SKM-1 treated with dmso at 0.1 percent for 144 hours (cell line): ENCODE data around the gene EFHD2.
"Not testable (repeated sequence)": the region's sequence is repeated elsewhere in the genome, so short reads cannot be mapped to it uniquely, and the experiment has no call there.

Experiments
- DNase-seq: peaks from one replicate; lab custom pipeline; 2025; ENCODE audit not compliant: unreplicated experiment; lab: John Stamatoyannopoulos, UW

EFHD2 gene

DNA sequence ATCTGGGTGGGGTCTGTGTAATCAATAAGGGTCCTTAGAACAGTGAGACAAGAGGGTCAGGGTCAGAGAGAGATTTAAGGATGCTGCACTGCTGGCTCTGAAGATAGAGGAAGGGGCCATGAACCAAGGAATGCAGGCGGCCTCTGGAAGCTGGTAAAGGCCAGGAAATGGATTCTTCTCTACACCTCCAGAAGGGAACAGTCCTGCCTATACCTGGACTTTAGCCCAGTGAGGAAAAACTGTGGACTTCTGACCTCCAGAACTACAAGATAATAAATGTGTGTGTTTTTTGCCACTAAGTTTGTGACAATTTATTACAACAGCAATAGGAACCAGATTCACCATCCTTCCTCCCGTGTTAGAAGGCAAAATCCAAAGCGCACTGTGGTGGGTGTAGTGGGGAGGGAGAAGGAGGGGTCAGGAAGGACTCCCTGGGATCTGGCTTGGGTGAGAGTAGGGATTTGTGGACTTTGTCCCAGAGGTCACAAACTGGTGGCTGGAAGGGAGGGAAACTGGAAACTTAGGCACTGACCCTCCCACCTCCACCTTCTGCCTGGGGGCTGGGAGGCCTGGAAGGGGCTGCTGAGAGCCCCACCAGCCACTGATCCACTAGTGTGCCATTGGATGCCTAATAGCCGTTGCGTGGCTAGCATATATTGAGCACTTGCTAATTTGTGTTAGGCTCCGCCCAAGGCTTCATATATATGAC lies 41.5 kb downstream of the EFHD2 start:
- DNase-seq, result no peak

GRCh38 chr1:15452216-15452615 lies 42.5 kb downstream of the EFHD2 start:
- DNase-seq, result no peak

DNA sequence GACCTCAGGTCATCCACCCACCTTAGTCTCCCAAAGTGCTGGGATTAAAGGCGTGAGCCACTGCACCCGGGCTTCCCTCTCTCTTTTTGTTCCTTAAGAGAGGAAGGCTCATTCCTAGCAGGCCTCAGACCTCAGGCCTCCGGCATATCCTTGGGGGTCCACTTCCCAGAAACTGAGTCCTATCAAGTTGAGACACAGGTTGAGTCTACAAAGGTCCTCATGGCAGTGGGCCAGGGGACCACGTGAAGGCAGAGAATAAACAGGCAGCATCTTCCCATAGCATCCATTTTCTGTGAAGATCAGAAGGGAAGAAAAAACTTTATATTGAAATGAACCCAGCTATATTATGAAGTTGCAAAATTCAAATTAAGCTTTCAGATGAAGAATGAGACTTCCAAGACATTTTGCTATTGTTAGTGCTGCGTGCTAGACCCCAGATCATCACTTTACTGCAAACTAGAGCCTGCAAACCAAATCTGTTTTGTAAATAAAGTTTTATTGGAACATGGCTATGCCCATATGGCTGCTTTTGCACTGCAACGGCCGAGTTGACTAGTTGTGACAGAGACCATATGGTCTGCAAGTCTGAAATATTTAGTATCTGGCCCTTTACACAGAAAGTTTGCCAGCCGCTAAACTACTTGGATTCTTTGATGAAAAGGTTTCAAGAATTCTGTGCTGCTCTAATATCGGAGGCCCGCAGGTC lies 43.3 kb downstream of the EFHD2 start:
- DNase-seq, result no peak

DNA sequence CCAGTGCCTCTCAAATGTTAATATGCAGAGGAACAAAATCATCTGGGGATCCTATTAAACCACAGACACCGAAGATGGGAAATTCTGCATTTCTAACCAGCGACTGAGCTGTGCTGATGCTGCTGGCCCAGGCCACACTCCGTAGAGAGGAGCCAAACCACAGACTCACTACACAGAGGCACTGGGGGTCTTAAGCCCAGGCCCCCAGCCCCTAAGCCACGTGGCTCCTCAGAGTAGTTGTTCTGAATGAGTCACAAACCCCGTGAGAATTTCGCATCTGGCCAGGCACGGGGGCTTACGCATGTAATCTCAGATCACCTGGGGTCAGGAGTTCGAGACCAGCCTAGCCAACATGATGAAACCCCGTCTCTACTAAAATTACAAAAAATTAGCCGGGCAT lies 44.0 kb downstream of the EFHD2 start:
- DNase-seq, result no peak

DNA sequence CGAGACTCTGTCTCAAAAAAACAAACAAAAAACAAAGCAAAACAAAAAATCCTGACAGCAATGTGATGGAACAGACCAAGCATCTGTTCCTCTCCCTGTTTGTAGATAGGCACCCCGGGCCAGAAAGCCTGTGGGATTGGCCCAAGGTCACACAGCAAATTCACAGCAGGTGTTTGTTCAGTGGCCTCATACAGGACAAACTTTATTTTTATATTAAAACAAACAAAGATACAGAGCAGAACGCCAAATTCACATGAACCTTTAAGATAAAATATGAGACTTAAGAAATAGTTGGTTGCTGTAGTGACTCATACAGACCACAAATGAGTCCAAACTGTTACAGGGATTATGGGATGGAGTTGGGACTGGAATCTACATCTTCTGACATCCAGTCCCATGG lies 44.6 kb downstream of the EFHD2 start:
- no peak for DNase-seq

DNA sequence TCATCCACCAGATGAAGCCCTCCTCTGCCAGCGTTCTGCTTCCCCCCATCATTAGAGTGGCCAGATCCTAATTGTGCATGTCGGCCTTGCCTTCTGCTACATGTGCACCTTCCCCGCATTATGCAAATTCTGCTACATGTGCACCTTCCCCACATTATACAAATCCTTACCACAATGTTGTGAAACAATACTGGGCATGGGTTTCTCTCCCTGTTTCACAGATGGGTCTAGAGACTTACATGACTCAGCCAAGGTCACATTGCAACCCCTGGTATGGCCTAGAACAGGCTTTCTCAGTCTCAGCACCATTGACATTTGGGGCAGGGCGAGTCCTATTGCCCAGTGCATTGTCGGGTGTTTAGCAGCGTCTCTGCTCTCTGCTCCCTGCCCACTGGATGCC lies 45.8 kb downstream of the EFHD2 start:
- peak; percentile 21 for DNase-seq

DNA sequence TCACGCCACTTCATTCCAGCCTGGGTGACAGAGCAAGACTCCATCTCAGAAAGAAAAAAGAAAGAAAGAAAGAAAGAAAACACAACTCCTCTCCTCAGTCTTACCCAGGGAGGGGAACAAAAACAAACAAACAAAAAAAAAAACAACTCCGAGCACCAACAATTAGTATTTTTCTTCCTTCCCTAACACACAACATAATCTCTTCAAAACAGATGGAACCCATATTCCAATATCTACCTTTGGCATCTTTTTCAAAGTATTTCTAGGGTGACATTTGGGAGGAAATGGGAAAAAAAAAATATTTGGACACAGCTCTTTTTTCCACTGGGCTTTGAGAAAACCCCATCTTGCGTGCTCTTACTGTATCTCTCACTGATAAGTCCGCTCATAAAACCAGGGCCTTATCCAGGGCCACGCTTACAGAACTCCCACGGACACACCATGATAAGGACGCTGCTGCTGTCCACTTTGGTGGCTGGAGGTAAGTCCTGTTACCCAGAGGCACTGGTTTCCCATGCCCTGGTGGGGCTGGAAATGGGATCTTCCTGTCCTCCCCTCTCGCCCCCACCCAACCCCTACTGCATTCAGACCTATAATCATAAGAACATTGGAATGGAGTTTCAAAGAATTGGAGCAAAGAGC lies 46.7 kb downstream of the EFHD2 start, which contains the start of gene CELA2A:
Gene CELA2A, plus strand, starts transcription at position 420 of the 642 bp plus-strand sequence. Its CDS starts 22 bp downstream, at position 442.
- DNase-seq, result no peak

GRCh38 chr1:15457585-15457984 lies 47.9 kb downstream of the EFHD2 start:
- no peak for DNase-seq

GRCh38 chr1:15458388-15458787 lies 48.7 kb downstream of the EFHD2 start:
- DNase-seq, result not testable (repeated sequence)

DNA sequence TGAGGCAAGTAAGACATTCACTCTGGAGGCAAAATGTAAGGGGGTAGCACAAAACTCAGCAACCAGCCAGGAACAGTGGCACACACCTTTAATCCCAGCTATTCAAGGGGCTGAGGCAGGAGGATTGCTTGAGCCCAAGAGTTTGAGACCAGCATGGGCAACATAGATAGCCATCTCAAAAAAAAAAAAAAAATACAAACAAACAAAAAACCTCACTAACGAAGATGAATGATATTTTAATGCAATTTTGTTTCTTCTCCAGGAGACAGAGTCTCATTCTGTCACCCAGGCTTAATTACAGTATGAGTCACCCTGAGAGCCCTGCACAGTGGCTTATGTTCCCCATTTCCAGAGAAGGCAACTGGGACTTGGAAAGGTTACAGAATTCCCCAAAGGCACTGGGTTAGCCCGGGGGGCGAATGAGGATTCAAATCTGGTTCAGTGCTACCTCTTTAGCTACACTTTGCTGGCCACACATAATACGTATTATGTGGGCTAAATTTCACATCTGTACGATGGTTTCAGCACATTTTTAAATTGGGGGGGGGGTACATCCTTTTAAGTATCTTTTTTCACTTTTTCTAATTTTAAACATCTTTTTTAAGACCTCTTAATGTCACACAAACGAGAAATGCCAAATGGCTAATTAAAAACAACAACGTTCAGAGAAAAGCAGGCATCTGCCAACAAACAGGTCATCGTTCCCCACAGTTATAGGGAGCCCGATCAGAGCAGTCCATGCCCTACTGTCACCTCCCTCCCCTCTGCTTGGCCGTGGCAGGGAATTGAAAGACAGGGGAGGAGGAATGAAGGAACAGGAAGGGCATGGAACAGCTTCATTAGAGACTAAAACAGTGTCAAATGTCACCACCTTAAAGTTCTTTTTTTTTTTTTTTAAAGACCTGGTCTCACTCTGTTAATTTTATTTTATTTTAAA lies 50.4 kb downstream of the EFHD2 start:
- no peak for DNase-seq

DNA sequence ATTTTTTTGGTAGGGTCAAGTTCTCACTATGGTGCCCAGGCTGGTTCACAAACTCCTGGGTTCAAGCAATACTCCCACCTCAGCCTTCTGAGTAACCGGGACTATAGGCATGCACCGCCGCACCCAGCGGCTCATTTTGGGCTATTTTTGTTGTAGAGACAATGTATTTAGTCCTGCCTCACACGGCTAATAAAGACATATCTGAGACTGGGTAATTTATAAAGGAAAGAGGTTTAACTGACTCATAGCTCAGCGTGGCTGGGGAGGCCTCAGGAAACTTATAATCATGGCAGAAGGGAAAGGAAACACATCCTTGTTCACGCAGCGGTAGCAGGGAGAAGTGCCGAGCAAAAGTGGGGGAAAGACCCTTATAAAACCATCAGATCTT lies 51.0 kb downstream of the EFHD2 start:
- no peak for DNase-seq

DNA sequence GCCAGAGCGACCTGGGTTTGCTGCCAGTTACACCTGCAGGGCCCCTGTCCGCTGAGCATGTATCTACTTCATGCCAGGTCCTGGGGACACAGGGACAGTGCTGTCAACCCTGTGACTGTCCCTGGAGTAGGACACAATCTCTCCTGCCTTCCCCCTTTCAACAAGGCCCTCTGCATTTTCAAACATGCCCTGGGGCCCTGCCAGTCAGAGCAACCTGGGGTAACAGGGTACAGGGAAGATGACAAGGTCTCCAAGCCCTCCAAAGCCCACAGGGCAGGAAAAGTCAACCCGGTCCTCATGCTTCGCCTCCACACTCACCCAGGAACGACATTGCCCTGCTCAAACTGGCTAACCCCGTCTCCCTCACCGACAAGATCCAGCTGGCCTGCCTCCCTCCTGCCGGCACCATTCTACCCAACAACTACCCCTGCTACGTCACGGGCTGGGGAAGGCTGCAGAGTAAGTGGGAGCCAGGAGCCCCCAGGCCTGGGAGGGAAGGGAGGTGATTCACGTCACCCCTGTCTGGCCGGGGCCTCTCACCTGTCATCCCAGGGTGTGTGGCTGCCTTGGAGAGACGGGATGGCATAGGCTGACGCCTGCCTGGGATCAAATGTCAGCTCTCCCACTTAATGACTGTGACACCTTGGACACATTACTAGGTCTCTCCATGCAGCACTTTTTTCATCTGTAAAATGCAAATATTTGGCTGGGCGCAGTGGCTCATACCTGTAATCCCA lies 53.5 kb downstream of the EFHD2 start:
- not testable (repeated sequence) for DNase-seq

- not testable (repeated sequence) for DNase-seq
Measured at GRCh38 chr1:15463926-15464322, 54.2 kb downstream of the EFHD2 start.

DNA sequence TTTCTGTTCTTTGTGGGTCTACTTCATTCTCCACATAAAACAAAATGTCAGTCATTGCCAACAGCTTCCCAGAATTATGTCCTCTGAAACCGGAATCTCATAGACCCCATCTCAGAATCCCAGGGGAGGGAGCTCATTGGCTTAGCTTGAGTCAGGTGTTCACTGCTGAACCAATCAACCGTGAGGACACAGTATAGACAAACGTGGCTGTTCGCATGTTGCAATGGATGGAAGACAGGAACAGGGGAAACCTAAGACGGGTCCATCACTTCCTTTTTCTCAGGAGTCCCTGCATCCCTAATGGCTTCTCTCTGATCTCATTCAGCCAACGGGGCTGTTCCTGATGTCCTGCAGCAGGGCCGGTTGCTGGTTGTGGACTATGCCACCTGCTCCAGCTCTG lies 56.0 kb downstream of the EFHD2 start:
- DNase-seq, result no peak

DNA sequence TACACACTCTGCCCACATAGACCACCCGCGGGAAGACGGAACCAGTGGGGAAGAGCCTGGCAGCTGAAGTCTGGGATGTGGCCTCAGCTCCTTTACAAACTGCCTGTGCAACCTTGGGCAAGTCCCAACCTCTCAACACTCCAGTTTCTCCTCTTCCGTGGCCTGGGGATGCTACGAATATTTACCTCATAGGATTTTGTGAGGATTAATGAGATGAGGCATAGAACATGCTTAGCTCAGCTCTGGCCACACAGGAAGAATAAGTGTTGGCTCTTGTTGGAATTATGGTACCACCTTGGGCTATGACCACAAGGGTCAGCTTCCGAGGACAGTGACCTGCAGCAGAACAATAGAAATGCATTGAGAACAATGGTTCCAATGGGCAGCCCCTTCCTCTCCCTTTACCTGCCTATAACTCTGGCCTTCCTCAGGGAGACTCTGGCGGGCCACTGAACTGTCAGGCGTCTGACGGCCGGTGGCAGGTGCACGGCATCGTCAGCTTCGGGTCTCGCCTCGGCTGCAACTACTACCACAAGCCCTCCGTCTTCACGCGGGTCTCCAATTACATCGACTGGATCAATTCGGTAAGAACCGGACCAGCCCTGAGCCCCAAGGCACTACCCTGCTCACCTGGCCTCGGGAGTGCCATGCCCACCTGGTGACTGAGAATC lies 57.4 kb downstream of the EFHD2 start:
- DNase-seq, result not testable (repeated sequence)

- no peak for DNase-seq
Measured at GRCh38 chr1:15468145-15468544, 58.5 kb downstream of the EFHD2 start.

DNA sequence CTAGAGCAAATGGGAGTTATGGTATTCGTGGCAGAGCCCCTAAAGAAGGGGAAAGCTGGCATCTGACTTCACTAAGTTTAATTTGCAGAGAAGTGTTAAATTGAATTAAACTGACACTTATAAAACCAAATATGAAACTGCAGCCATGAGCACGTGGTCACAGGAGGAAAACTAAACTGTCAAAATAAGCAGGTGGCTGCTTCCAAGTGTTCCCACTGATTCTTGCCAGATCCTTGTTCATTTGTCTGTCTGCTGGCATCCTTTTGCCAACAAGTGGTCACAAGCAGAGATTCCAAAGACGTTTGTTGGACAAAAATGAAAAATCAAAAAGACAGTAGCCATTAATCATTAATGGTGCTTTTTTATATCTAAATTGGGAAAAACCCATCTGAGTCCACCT lies 59.7 kb downstream of the EFHD2 start:
- DNase-seq, result no peak

DNA sequence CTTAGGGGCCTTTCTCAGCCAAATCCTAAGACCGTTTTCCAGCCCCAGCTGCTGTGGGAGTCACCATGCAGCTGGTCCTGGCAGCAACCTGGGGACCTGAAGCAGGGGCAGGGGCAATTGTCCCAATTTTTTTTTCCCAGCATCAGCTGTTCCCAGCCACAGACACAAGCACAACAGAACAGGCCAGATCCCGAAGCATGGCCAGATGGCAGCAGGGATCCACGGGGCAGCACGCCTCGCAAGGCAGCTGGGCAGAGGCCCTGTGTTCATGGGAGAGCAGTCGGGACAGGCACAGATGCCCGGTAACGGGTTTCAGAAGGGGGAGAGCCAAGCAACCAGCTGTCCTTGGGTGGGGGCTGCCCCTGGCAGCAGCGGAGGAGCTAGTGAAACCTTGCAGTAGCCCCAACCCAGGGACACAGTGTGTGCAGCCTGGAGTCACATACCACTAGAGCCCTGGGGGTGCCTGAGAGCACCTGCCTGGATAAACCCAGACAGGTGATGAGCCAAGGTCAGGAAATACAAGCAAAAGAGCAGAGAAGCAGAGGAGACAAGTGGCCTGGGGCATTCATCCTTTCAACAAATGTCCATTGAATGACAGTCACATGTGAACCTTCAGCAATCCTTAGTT lies 60.2 kb downstream of the EFHD2 start:
- DNase-seq, result not testable (repeated sequence)

GRCh38 chr1:15471067-15471466 lies 61.4 kb downstream of the EFHD2 start:
- DNase-seq, result not testable (repeated sequence)
